Umbilical cord (tissue), 2 donors: Measurements from ENCODE around the gene ATG9A. TPM values are rescaled to one million over a fixed set of nuclear protein-coding genes. Genes with fewer than 3 reads are reported as not detected.

Source experiments
- DNase-seq: peaks from one replicate; pipeline ENCODE4 v3.0.0-alpha.2; 2015; ENCODE audit warnings: low spot score
- total RNA-seq: library from RNA; depleted of rRNA; stranded (reverse); fragments of >200 nt; gene quantifications from one replicate; pipeline ENCODE4 v1.2.3, GENCODE V29; 2014; ENCODE audit warnings: low replicate concordance; ENCODE audit not compliant: insufficient read depth

ATG9A gene
- total RNA-seq, 1 donor from 2014 or later, result 83.3 TPM

DNA sequence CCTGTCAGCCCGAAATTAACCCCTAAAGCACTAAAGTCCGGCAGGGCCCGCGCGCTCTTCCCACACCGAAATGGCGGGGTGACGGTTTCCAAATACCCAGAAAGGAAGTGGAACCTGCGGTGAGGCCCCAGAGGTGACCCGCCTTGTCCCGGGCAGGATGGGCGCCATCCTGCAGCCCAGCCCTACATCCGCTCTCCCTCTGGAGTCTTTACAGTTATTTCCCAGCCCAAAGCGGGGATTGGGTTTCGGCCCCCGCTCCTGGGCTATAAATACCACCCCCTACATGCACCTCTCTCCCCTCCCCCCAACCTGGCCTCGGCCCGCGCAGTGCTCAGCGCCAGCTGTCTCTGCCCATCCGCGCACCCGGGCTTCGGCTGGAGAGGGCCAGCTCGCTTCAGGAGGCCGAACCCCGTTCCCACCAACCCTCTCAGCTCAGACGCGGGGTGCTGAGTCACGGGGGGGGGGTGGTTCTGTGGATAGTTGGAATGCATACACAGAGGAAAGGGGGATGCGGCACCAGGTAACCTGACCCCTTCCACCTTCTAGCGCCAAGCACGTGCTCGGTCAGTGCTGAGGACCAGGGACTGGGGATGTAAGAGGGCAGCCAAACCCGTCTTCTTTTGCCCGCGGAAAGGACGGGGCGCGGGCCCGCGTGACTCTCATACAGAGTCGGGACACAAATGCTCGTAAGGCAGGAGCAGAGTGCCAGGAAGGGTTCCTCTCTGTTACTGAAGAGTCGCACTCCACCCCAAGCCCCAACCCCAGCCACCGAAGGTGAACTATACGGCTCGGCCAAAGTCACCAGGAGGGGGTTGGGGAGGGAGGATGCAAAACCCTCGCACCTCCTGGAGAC, 23.7 kb upstream of the ATG9A start, which contains the start of gene TUBA4B:
Gene TUBA4B (plus strand): TSS at position 344 of the 853 bp plus-strand sequence. CDS start 165 bp downstream, at position 509.
- DNase-seq, result no peak

GRCh38 chr2:219252570-219252899, 23.1 kb upstream of the ATG9A start:
- no peak for DNase-seq

DNA sequence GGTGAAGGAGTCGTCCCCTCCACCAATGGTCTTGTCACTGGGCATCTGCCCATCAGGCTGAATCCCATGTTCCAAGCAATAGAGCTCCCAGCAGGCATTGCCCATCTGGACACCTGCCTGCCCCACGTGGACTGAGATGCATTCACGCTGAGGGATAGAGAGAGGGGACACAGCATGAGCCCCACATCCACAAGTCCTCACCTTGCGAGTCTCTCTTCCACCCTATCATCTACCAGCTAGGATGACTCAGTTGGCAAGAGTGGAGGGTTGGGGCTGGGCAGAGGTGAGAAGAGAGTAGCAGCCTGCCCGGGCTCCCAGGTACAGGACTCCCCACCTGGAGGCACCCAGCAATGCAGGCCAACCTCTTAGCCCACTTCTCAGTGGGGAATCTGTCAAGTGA, 22.6 kb upstream of the ATG9A start:
- no peak for DNase-seq

- no peak for DNase-seq
These were observed 22.2 kb upstream of the ATG9A start for GRCh38 chr2:219251656-219252055.

GRCh38 chr2:219250049-219250781, 20.8 kb upstream of the ATG9A start:
- no peak for DNase-seq

- peak; percentile 95 for DNase-seq
These were observed 20.0 kb upstream of the ATG9A start for GRCh38 chr2:219249203-219249980.

GRCh38 chr2:219248845-219249202, 19.4 kb upstream of the ATG9A start:
- DNase-seq, result no peak

DNA sequence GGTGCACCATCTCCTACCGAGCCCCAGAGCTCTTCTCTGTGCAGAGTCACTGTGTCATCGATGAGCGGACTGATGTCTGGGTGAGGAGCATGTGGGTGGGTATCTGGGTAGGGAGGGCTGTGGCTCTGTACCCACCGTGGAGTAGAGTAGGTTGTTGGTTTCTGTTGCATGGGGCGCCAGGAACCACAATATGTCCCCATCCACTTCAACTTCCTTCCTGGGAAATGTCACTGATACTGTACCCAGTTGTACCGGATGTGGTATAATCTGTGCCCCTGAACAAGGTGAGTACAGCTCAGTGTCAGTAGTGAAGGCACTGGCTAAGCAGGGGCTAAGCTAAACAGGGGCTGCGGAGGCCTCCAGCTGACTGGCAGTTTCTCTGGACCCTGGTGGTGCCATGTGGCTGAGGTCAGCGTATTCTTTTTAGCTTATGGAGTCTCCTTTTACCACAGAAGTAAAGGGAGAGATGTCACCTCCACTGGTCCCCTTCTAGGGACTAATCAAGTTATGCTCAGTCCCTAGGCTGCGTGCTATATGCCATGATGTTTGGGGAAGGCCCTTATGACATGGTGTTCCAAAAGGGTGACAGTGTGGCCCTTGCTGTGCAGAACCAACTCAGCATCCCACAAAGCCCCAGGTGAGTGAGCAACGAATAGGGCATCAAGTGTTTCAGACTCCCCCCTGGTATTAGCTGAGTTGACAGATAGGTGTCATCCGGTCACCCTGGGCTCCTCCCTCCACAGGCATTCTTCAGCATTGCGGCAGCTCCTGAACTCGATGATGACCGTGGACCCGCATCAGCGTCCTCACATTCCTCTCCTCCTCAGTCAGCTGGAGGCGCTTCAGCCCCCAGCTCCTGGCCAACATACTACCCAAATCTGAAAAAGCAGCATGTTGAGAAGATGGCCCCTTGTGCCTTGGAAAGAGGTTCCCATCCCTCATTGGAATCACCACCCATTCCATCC, 18.5 kb upstream of the ATG9A start:
- DNase-seq, result no peak

GRCh38 chr2:219246559-219246958, 17.1 kb upstream of the ATG9A start:
- no peak for DNase-seq

GRCh38 chr2:219245899-219246230, 16.4 kb upstream of the ATG9A start:
- DNase-seq, result no peak

- peak; percentile 94 for DNase-seq
These were observed 15.9 kb upstream of the ATG9A start, which contains the start of the genes GLB1L and STK16 for GRCh38 chr2:219245148-219245898. Gene GLB1L, minus strand, starts transcription at chr2:219245444. Its CDS starts 1,871 bp downstream, at chr2:219243573. Gene STK16, plus strand, starts transcription at chr2:219245479. Its CDS starts 521 bp downstream, at chr2:219246000.

GRCh38 chr2:219244789-219245147, 15.3 kb upstream of the ATG9A start:
- DNase-seq, result no peak

- peak; percentile 43 for DNase-seq
These were observed 13.9 kb upstream of the ATG9A start for GRCh38 chr2:219243291-219243761.

DNA sequence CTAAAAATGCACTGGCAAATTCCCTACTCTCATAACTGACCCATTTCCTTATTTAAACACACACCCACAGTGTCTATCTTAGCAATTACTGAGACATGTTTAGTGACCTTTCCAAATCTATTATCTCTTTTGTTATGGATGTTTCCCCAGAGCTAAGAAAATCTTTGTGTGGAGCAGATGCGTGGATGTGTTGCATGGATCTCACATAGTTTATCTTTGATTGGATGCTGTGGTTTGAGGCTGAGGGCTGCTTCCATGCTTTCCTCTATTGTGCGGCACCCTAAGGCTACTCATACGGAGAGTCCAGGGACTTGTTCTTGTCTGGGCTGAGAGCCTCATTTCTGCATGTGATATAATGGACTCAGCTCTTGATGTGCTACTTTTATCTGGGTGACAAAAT, 4.9 kb upstream of the ATG9A start:
- no peak for DNase-seq

- no peak for DNase-seq
These were observed 664 bp upstream of the ATG9A start for GRCh38 chr2:219230059-219230540.

DNA sequence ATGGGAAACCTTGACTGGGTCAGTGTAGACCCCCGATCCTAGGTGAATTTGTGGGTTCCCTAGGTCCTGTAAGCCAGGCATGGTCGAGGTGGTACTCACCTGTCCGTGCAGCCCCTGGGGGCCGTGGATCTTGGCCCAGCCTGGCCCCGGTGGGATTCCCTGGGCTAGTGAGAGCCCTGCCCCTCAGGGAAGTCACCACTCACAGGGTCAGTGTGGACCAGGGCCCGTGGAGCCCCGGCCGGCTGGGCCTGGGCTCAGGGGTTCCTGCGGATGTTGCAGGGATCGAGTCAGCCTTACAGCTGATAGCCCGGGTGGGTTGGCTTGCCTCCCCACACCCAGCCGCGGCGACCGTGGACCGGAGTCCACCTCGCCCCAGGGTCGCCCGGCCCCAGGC, 528 bp downstream of the ATG9A start:
- no peak for DNase-seq

DNA sequence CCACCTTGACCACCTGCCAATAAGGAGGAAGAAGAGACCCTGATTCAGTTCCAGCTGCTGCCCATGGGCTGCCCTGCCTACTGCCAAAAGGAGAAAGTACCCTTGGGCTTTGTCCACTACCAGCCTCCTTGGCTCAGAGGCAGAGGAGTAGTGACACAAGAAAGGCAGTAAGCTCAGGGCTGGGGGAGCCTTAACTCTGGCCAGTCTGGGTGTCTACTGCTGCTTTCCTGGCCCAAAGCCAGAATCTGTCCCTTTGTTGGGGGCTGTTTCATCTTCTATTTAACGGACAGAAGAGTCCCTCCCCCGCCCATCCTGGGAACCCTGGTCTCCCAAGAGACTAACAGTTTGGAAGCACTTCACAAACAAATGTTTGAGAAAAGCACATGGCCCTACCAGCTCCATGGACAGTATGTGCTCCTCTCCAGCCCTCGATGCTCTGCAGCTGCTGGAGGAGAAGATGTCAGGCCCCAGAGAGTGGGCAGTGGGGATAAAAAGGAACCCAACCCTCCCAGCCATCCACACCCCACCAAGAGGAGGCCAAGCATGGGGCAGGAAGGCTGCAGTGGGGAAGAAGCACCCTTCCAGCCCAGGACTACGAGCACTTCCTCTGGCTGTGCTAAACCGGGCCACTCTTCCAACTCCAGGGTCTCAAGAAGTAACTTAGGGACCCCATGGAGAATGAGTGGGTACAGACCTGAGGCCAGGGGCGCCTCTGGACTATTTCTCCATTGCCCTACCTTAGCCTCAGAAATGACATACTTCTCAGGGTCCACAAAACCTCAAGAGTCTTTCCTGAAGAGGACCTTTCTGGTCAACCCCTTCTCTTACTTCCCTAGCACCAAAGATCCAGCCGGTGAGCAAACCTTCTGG, 1.2 kb downstream of the ATG9A start:
- no peak for DNase-seq

DNA sequence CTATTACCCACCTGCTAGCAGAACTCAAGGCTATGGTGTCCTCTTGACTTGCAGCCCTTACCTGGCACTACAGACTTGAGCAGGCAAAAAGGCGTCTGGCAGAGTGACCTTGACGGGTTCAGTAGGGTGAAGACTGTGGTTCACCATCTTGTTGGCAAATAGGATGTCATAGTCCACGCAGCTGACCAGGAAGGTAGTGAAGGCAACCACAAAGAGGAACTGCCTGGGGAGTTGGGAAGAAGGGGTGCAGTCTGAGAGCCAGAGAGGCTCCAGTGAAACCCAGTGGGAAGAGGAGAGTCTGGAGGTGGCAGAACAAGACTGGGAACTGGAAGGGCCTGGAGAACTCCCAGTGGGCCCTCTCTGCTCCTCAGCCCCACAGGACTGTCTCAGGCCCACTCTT, 4.1 kb downstream of the ATG9A start:
- no peak for DNase-seq
